ENCODE results near the gene TAF3. TPM values are rescaled to one million over a fixed set of nuclear protein-coding genes. Genes with fewer than 3 reads are reported as not detected.

TAF3 gene
- total RNA-seq, 1 donor from 2014 or later, result 8.5 TPM

GRCh38 chr10:7787150-7787856 is 31.0 kb upstream of the TAF3 start:
- Mint-ChIP-seq H3K9me3 (no peaks in the 10 kb centered on the region), H3K27me3 (ENCODE audit: low read depth) (no peaks in the 10 kb centered on the region)
- DNase-seq (ENCODE audit: low spot score in 2 of 2, unreplicated experiment in 2 of 2), result no peak

GRCh38 chr10:7787857-7788638 is 30.3 kb upstream of the TAF3 start, which contains the start of the genes ATP5F1C and KIN:
Gene ATP5F1C, plus strand, starts transcription at chr10:7788177. Its CDS starts 31 bp downstream, at chr10:7788208.
Gene KIN, minus strand, starts transcription at chr10:7787993. Its CDS starts 60 bp downstream, at chr10:7787933.
- H3K27me3 Mint-ChIP-seq (ENCODE audit: low read depth), result no peaks in the 10 kb centered on the region
- no peak within 1 kb of the TSS for H3K4me3 Mint-ChIP-seq
- H3K36me3 Mint-ChIP-seq, result peaks cover 15% of the 10 kb centered on the region
- H3K4me1 Mint-ChIP-seq, result peaks cover 23% of the 10 kb centered on the region
- no peaks in the 10 kb centered on the region for H3K9me3 Mint-ChIP-seq
- peak; percentile 94 to 98 for DNase-seq (ENCODE audit: low spot score in 2 of 2, unreplicated experiment in 2 of 2)
- H3K27ac Mint-ChIP-seq, result no peak within 1 kb of the TSS
- TF ChIP-seq CTCF (IDR thresholded peaks at IDR 0.05; ENCODE audit: unreplicated experiment), result no peak

More at GRCh38 chr10:7787150-7787856, 31.0 kb upstream of the TAF3 start:
- H3K36me3 Mint-ChIP-seq, result peaks cover 9% of the 10 kb centered on the region
- H3K27ac Mint-ChIP-seq, result no peak overlapping the region
- H3K4me1 Mint-ChIP-seq, result peaks cover 23% of the 10 kb centered on the region
- no peak overlapping the region for H3K4me3 Mint-ChIP-seq
- TF ChIP-seq CTCF (IDR thresholded peaks at IDR 0.05; ENCODE audit: unreplicated experiment), result no peak

GRCh38 chr10:7788639-7789286 is 29.5 kb upstream of the TAF3 start:
- H3K9me3 Mint-ChIP-seq, result no peaks in the 10 kb centered on the region
- H3K27me3 Mint-ChIP-seq (ENCODE audit: low read depth), result no peaks in the 10 kb centered on the region
- DNase-seq (ENCODE audit: low spot score in 2 of 2, unreplicated experiment in 2 of 2), result no peak
- H3K36me3 Mint-ChIP-seq, result peaks cover 19% of the 10 kb centered on the region
- H3K27ac Mint-ChIP-seq, result no peak overlapping the region
- TF ChIP-seq CTCF (IDR thresholded peaks at IDR 0.05; ENCODE audit: unreplicated experiment), result no peak
- H3K4me1 Mint-ChIP-seq, result peaks cover 25% of the 10 kb centered on the region
- H3K4me3 Mint-ChIP-seq, result no peak overlapping the region

- peaks cover 27% of the 10 kb centered on the region for H3K4me1 Mint-ChIP-seq
- no peak for DNase-seq (ENCODE audit: low spot score in 2 of 2, unreplicated experiment in 2 of 2)
- H3K9me3 Mint-ChIP-seq, result no peaks in the 10 kb centered on the region
- no peak overlapping the region for H3K27ac Mint-ChIP-seq
- TF ChIP-seq CTCF (IDR thresholded peaks at IDR 0.05; ENCODE audit: unreplicated experiment), result no peak
- H3K4me3 Mint-ChIP-seq, result no peak overlapping the region
- peaks cover 21% of the 10 kb centered on the region for H3K36me3 Mint-ChIP-seq
- no peaks in the 10 kb centered on the region for H3K27me3 Mint-ChIP-seq (ENCODE audit: low read depth)
Observed at GRCh38 chr10:7789390-7789789, 28.9 kb upstream of the TAF3 start.

GRCh38 chr10:7792541-7792940 is 25.8 kb upstream of the TAF3 start:
- H3K27ac Mint-ChIP-seq, result peak overlapping the region; percentile 28
- H3K36me3 Mint-ChIP-seq, result peaks cover 34% of the 10 kb centered on the region
- H3K4me3 Mint-ChIP-seq, result no peak overlapping the region
- H3K9me3 Mint-ChIP-seq, result no peaks in the 10 kb centered on the region
- TF ChIP-seq CTCF (IDR thresholded peaks at IDR 0.05; ENCODE audit: unreplicated experiment), result no peak
- peaks cover 32% of the 10 kb centered on the region for H3K4me1 Mint-ChIP-seq
- H3K27me3 Mint-ChIP-seq (ENCODE audit: low read depth), result no peaks in the 10 kb centered on the region
- no peak for DNase-seq (ENCODE audit: low spot score in 2 of 2, unreplicated experiment in 2 of 2)

All from mesothelial cell of epicardium (in vitro differentiated cells).